ENCODE measurements around the gene SLC17A1.

Gene SLC17A1

GRCh38 chr6:25844518-25844917 lies 12.7 kb upstream of the SLC17A1 start:
- no peak for TF ChIP-seq TCF4 (CRISPR knock-in tag; IDR thresholded peaks at IDR 0.05; ENCODE audit: borderline replicate concordance)
- TF ChIP-seq PATZ1 (CRISPR knock-in tag; IDR thresholded peaks at IDR 0.05; ENCODE audit: borderline replicate concordance): no peak
- TF ChIP-seq RARB (CRISPR knock-in tag; IDR thresholded peaks at IDR 0.05): no peak
- no peak for TF ChIP-seq GLIS3 (CRISPR knock-in tag; IDR thresholded peaks at IDR 0.05)
- no peak for TF ChIP-seq ARNTL (CRISPR knock-in tag; IDR thresholded peaks at IDR 0.05; ENCODE audit: borderline replicate concordance, low read depth)
- TF ChIP-seq ZNF8 (CRISPR knock-in tag; IDR thresholded peaks at IDR 0.05): no peak
- TF ChIP-seq, protein P1, sequence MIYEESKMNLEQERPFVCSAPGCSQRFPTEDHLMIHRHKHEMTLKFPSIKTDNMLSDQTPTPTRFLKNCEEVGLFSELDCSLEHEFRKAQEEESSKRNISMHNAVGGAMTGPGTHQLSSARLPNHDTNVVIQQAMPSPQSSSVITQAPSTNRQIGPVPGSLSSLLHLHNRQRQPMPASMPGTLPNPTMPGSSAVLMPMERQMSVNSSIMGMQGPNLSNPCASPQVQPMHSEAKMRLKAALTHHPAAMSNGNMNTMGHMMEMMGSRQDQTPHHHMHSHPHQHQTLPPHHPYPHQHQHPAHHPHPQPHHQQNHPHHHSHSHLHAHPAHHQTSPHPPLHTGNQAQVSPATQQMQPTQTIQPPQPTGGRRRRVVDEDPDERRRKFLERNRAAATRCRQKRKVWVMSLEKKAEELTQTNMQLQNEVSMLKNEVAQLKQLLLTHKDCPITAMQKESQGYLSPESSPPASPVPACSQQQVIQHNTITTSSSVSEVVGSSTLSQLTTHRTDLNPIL (CRISPR knock-in tag; IDR thresholded peaks at IDR 0.05; ENCODE audit: low read depth): no peak
- no peak for TF ChIP-seq CSRNP3 (CRISPR knock-in tag; IDR thresholded peaks at IDR 0.05)
- TF ChIP-seq CSDC2 (CRISPR knock-in tag; IDR thresholded peaks at IDR 0.05): no peak
- TF ChIP-seq ESRRG (CRISPR knock-in tag; IDR thresholded peaks at IDR 0.05): no peak
- TF ChIP-seq, protein P2, sequence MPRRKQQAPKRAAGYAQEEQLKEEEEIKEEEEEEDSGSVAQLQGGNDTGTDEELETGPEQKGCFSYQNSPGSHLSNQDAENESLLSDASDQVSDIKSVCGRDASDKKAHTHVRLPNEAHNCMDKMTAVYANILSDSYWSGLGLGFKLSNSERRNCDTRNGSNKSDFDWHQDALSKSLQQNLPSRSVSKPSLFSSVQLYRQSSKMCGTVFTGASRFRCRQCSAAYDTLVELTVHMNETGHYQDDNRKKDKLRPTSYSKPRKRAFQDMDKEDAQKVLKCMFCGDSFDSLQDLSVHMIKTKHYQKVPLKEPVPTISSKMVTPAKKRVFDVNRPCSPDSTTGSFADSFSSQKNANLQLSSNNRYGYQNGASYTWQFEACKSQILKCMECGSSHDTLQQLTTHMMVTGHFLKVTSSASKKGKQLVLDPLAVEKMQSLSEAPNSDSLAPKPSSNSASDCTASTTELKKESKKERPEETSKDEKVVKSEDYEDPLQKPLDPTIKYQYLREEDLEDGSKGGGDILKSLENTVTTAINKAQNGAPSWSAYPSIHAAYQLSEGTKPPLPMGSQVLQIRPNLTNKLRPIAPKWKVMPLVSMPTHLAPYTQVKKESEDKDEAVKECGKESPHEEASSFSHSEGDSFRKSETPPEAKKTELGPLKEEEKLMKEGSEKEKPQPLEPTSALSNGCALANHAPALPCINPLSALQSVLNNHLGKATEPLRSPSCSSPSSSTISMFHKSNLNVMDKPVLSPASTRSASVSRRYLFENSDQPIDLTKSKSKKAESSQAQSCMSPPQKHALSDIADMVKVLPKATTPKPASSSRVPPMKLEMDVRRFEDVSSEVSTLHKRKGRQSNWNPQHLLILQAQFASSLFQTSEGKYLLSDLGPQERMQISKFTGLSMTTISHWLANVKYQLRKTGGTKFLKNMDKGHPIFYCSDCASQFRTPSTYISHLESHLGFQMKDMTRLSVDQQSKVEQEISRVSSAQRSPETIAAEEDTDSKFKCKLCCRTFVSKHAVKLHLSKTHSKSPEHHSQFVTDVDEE (CRISPR knock-in tag; IDR thresholded peaks at IDR 0.05): no peak
- TF ChIP-seq BACH2 (CRISPR knock-in tag; IDR thresholded peaks at IDR 0.05; ENCODE audit: borderline replicate concordance): no peak
- TF ChIP-seq PPARA (CRISPR knock-in tag; IDR thresholded peaks at IDR 0.05; ENCODE audit: borderline replicate concordance): no peak
- no peak for TF ChIP-seq ZFP30 (CRISPR knock-in tag; IDR thresholded peaks at IDR 0.05)
- TF ChIP-seq SNAI2 (CRISPR knock-in tag; IDR thresholded peaks at IDR 0.05): no peak
- no peak for TF ChIP-seq POU6F1 (CRISPR knock-in tag; IDR thresholded peaks at IDR 0.05; ENCODE audit: borderline replicate concordance, low read depth)
- TF ChIP-seq ZFP3 (CRISPR knock-in tag; IDR thresholded peaks at IDR 0.05): no peak
- no peak for ATAC-seq

GRCh38 chr6:25842526-25842925 lies 10.7 kb upstream of the SLC17A1 start:
- TF ChIP-seq, protein P1 (CRISPR knock-in tag; IDR thresholded peaks at IDR 0.05; ENCODE audit: low read depth): no peak
- TF ChIP-seq TCF4 (CRISPR knock-in tag; IDR thresholded peaks at IDR 0.05; ENCODE audit: borderline replicate concordance) (no peak), ZNF565 (CRISPR knock-in tag; conservative IDR thresholded peaks at IDR 0.05; ENCODE audit: low read depth) (no peak), ESRRG (CRISPR knock-in tag; IDR thresholded peaks at IDR 0.05) (no peak)

DNA sequence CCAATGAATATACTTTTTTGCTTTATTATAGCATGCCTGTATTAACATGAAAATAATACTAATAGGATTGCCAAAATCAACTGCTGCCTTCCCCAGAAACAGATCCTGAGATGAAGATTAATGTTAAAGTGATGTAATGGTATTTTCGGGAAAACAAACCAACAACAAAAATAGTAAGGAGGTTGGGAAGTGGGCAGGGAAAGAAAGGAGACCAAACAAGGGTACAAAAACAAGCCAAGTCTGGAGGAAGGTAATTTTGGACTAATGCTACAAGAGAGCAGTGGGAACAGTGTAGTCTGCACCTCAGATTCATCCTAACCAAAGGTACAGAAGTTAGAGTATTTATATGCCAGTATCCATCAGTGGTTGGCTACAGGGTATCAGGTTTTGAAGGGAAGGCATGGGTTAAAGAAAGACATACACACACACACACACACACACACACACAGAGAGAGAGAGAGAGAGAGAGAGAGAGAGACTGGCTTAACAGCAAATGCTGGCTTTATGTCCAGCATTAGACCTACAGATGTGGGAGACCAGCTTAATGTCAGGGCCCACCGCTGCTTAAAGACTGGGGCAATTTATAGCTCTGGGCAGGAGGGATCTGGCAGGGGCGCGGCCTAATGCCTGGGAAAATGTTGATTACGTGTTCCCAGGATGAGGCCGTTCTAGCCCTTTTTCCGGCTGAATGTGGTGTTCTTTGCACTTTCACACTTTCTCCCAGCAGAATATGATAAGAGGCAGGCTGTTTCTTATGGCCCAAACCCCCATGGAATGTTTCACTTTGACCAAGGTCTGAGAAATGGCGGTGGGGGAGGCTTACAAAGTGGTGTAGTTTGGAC lies 3.8 kb upstream of the SLC17A1 start:
- ATAC-seq: no peak
- TF ChIP-seq RARB (CRISPR knock-in tag; IDR thresholded peaks at IDR 0.05) (no peak), CSRNP3 (CRISPR knock-in tag; IDR thresholded peaks at IDR 0.05) (no peak), PATZ1 (CRISPR knock-in tag; IDR thresholded peaks at IDR 0.05; ENCODE audit: borderline replicate concordance) (no peak), SNAI2 (CRISPR knock-in tag; IDR thresholded peaks at IDR 0.05) (no peak), ZFP3 (CRISPR knock-in tag; IDR thresholded peaks at IDR 0.05) (no peak), ZNF565 (CRISPR knock-in tag; conservative IDR thresholded peaks at IDR 0.05; ENCODE audit: low read depth) (no peak), ZFP30 (CRISPR knock-in tag; IDR thresholded peaks at IDR 0.05) (no peak), OSR1 (CRISPR knock-in tag; IDR thresholded peaks at IDR 0.05) (no peak)
- TF ChIP-seq, protein P1 (CRISPR knock-in tag; IDR thresholded peaks at IDR 0.05; ENCODE audit: low read depth): no peak

More at GRCh38 chr6:25842526-25842925, 10.7 kb upstream of the SLC17A1 start:
- ATAC-seq: no peak
